ENCODE data around the gene GDPD4.

GDPD4 gene

DNA sequence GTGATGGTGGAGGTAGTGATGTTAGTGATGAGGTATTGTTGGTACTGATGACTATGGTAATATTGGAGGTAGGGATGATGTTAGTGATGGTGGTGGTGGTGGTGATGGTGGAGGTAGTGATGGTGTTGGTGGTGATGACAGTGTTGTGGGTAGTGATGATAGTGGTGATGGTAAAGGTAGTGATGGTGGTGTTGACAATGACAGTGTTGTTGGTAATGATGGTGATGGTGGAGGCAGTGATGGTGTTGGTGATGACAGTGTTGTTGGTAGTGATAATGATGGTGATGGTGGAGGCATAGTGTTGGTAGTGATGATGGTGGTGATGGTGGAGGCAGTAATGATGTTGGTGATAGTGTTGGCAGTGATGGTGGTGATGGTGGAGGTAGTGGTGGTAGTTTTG, 108.3 kb downstream of the GDPD4 start:
- DNase-seq (ENCODE audit: low read depth, low spot score) = no peak
- POLR2A ChIA-PET = no interaction called here
- TF ChIP-seq, protein P1, sequence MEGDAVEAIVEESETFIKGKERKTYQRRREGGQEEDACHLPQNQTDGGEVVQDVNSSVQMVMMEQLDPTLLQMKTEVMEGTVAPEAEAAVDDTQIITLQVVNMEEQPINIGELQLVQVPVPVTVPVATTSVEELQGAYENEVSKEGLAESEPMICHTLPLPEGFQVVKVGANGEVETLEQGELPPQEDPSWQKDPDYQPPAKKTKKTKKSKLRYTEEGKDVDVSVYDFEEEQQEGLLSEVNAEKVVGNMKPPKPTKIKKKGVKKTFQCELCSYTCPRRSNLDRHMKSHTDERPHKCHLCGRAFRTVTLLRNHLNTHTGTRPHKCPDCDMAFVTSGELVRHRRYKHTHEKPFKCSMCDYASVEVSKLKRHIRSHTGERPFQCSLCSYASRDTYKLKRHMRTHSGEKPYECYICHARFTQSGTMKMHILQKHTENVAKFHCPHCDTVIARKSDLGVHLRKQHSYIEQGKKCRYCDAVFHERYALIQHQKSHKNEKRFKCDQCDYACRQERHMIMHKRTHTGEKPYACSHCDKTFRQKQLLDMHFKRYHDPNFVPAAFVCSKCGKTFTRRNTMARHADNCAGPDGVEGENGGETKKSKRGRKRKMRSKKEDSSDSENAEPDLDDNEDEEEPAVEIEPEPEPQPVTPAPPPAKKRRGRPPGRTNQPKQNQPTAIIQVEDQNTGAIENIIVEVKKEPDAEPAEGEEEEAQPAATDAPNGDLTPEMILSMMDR (IDR thresholded peaks at IDR 0.05; ENCODE audit: insufficient read depth, low read length, missing control alignments) = no peak
- CTCF ChIA-PET = interaction anchor here (0.9 to 10.0 kb wide), 9 partner anchors 8 to 427 kb away, joined by 3 to 170 read pairs (median 5); no protein-coding TSS in a partner anchor
- H3K4me3 ChIP-seq (ENCODE audit: low read depth, low read length) = no peak overlapping the region

DNA sequence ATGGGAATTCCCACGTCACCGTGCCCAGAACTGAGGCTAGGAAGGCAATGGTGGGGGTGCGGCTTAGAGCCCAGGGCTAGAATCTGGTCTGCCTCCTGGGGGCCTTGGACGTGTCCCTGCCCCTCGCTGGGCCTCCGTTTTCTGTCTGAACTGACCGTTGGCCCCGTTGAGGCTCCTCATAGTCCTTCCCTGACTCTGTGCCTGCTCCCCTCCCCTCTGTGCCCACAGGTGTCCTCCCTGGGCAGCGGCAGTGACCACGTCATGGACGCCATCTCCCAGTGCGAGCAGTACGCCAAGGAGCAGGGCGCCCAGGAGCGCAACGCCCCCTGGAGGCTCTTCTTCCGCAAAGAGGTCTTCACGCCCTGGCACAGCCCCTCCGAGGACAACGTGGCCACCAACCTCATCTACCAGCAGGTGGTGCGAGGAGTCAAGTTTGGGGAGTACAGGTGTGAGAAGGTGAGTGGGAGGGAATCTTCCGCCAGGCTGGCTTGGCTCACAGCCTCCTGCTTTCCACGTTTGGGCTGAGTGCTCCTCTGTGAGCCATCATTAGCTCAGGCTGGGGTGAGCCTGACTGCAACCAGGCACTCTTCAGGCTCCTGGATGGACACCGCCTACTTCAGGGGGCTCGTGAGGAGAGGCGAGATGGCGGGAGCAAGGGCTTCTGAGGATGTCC, 109.5 kb downstream of the GDPD4 start:
- H3K4me3 ChIP-seq (ENCODE audit: low read depth, low read length) = no peak overlapping the region
- DNase-seq (ENCODE audit: low read depth, low spot score) = no peak
- ChIA-PET CTCF (interaction anchor here (0.6 to 8.2 kb wide), 7 partner anchors 13 to 357 kb away, joined by 3 to 194 read pairs (median 4); partner anchors contain the start of gene MYO7A), POLR2A (no interaction called here)
- TF ChIP-seq, protein P1 (IDR thresholded peaks at IDR 0.05; ENCODE audit: insufficient read depth, low read length, missing control alignments) = peak; percentile 40

DNA sequence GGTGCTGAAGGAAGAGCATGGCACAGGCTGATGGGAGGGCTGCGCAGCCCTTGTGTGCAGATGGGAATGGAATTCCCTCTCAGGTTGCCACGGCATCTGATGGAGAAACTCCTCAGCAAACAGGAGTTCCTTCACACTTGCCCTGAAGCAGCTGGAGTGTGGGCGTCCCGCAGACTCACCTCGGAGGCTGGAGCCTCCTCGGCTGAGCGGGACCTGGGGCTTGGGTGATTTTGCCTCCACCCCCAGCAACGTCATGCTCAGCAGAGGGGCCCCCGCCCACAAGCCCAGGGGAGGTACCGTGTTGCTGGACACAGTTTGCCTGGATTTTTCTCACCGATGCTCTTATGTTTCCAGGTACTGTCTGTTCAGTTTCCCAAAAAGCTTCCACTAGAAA, 110.1 kb downstream of the GDPD4 start:
- CTCF ChIA-PET = interaction anchor here (0.6 to 8.2 kb wide), 3 partner anchors 20 to 427 kb away, joined by 3 to 194 read pairs (median 3); partner anchors contain the start of gene MYO7A
- TF ChIP-seq, protein P1 (IDR thresholded peaks at IDR 0.05; ENCODE audit: insufficient read depth, low read length, missing control alignments) = no peak
- no peak for DNase-seq (ENCODE audit: low read depth, low spot score)
- no peak overlapping the region for H3K4me3 ChIP-seq (ENCODE audit: low read depth, low read length)
- POLR2A ChIA-PET = no interaction called here

DNA sequence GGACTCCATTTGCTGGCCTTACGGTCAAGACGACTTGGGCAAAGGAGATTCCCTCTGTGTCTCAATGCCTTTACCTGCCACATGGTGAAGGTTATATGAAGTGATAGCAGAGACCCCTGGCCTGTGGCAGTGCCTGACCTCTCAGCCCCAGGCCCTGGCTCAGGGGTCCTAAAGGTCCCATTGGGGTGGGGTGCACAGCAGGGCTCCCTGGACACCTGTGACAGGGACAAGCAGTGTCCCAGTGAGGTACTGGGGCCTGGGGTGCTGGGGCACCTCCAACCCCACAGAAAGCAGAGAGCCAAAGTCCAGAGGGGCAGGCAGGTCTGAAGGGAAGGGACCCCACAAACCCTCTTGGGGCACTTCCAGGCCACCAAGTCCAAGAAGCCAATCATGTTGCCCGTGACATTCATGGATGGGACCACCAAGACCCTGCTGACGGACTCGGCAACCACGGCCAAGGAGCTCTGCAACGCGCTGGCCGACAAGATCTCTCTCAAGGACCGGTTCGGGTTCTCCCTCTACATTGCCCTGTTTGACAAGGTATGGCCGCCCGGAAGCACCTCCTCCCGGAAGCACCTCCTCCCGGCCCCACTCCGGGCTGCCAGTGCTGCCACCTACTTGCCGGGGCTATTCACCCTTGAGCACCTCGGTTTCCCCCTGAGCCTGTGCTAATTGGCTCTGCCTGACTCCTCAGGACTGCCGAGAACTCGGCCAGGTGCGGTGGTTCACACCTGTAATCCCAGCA, 111.0 kb downstream of the GDPD4 start:
- H3K4me3 ChIP-seq (ENCODE audit: low read depth, low read length) = no peak overlapping the region
- DNase-seq (ENCODE audit: low read depth, low spot score) = no peak
- ChIA-PET POLR2A (no interaction called here), CTCF (interaction anchor here (0.9 to 8.2 kb wide), 8 partner anchors 11 to 429 kb away, joined by 3 to 194 read pairs (median 18); partner anchors contain the start of gene MYO7A)
- TF ChIP-seq, protein P1 (IDR thresholded peaks at IDR 0.05; ENCODE audit: insufficient read depth, low read length, missing control alignments) = no peak

DNA sequence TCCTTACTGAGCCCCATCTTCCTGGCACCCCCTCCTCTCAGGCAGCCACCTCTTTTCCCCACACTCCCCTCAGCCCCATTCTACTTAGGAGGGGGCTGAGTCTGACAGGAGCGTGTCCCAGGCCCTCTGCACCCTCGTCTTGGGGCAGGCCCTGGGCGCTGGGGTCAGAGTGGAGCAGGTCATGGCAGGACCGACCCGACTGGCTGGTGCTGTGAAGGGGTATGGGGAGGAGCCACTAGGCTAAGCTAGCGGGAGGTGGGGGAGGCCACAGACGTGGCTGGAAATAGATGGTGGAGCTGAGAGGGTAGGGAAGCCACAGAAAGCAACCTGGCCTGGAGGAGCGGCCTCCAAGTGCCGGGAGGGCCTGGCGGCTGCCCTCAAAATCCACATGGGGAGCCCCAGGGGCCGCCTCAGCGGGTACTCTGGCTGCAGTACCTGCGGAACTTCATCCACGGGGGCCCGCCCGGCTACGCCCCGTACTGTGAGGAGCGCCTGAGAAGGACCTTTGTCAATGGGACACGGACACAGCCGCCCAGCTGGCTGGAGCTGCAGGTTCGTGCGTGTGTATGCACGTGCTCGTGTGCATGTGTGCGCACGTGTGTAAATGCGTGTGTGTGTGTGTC, 111.8 kb downstream of the GDPD4 start:
- H3K4me3 ChIP-seq (ENCODE audit: low read depth, low read length) = no peak overlapping the region
- DNase-seq (ENCODE audit: low read depth, low spot score) = no peak
- ChIA-PET CTCF (interaction anchor here (0.8 to 8.2 kb wide), 13 partner anchors 10 to 430 kb away, joined by 3 to 194 read pairs (median 7); partner anchors contain the start of gene MYO7A), POLR2A (no interaction called here)
- TF ChIP-seq, protein P1 (IDR thresholded peaks at IDR 0.05; ENCODE audit: insufficient read depth, low read length, missing control alignments) = no peak
